SJCRH30 (cell line): ENCODE data around the gene TTYH2. TPM values are rescaled to one million over a fixed set of nuclear protein-coding genes. Genes with fewer than 3 reads are reported as not detected.
A peak's percentile ranks its signal among the peaks of the same experiment; 100 is the strongest.

Source experiments
- DNase-seq, 2 experiments: peaks; one replicate each; pipeline ENCODE4 v3.0.0-alpha.2; 2015 to 2020
- H3K27ac ChIP-seq: fragments of 250-450 bp; sonication (Bioruptor Pico); 2 replicates; pipeline ENCODE4 v1.5.1; 2020; ENCODE audit warnings: mild to moderate bottlenecking, moderate library complexity
- H3K27me3 ChIP-seq: fragments of 250-450 bp; sonication (Bioruptor Pico); 2 replicates; pipeline ENCODE4 v1.5.1; 2020; ENCODE audit warnings: mild to moderate bottlenecking, moderate library complexity
- H3K36me3 ChIP-seq: fragments of 250-450 bp; sonication (Bioruptor Pico); 2 replicates; pipeline ENCODE4 v1.5.1; 2020; ENCODE audit warnings: mild to moderate bottlenecking, moderate library complexity
- H3K4me1 ChIP-seq: fragments of 250-450 bp; sonication (Bioruptor Pico); 2 replicates; pipeline ENCODE4 v1.5.1; 2020; ENCODE audit warnings: mild to moderate bottlenecking, moderate library complexity
- H3K4me3 ChIP-seq: fragments of 250-450 bp; sonication (Bioruptor Pico); 2 replicates; pipeline ENCODE4 v1.5.1; 2020; ENCODE audit warnings: mild to moderate bottlenecking, moderate library complexity
- H3K9me3 ChIP-seq: fragments of 250-450 bp; sonication (Bioruptor Pico); replicated peaks from 2 replicates; pipeline ENCODE4 v1.5.1; 2020; ENCODE audit warnings: mild to moderate bottlenecking, moderate library complexity
- total RNA-seq: library from RNA; depleted of rRNA; stranded (reverse); fragments of >200 nt; shearing (Covaris generic); gene quantifications from 2 replicates; pipeline ENCODE4 v1.2.3, GENCODE V29; 2014; rRNA removed

TTYH2 gene
- total RNA-seq = 45.8 and 53.0 TPM in 2 replicates

GRCh38 chr17:74212913-74213791 is at the start of gene TTYH2:
TTYH2 (plus strand) TSS chr17:74213571; CDS start chr17:74213588, 17 bp downstream.
- H3K4me1 ChIP-seq = peaks cover 40% of the 10 kb centered on the region
- H3K36me3 ChIP-seq = peaks cover 31% of the 10 kb centered on the region
- peak within 1 kb of the TSS; percentile 73 for H3K4me3 ChIP-seq
- peak; percentile 94 to 96 for DNase-seq
- H3K27ac ChIP-seq = peak within 1 kb of the TSS; percentile 75
- no peaks in the 10 kb centered on the region for H3K27me3 ChIP-seq
- H3K9me3 ChIP-seq = no peaks in the 10 kb centered on the region

GRCh38 chr17:74163836-74164235 is 49.5 kb upstream of the TTYH2 start:
- H3K9me3 ChIP-seq = no peaks in the 10 kb centered on the region
- peaks cover 8% of the 10 kb centered on the region; the same call in 1 of the 2 replicates for H3K4me1 ChIP-seq
- DNase-seq = no peak
- no peaks in the 10 kb centered on the region for H3K36me3 ChIP-seq
- H3K4me3 ChIP-seq = no peak overlapping the region
- H3K27me3 ChIP-seq = no peaks in the 10 kb centered on the region
- no peak overlapping the region for H3K27ac ChIP-seq

GRCh38 chr17:74164446-74165045 is 48.8 kb upstream of the TTYH2 start:
- H3K36me3 ChIP-seq = no peaks in the 10 kb centered on the region
- DNase-seq = no peak
- no peaks in the 10 kb centered on the region for H3K27me3 ChIP-seq
- no peak overlapping the region for H3K27ac ChIP-seq
- peaks cover 8% of the 10 kb centered on the region; the same call in 1 of the 2 replicates for H3K4me1 ChIP-seq
- no peak overlapping the region for H3K4me3 ChIP-seq
- no peaks in the 10 kb centered on the region for H3K9me3 ChIP-seq

GRCh38 chr17:74165797-74166365 is 47.5 kb upstream of the TTYH2 start:
- DNase-seq = peak in 1 of 2 experiments; percentile 50
- H3K27me3 ChIP-seq = no peaks in the 10 kb centered on the region

GRCh38 chr17:74170924-74171323 is 42.4 kb upstream of the TTYH2 start:
- no peak for DNase-seq
- no peaks in the 10 kb centered on the region for H3K9me3 ChIP-seq
- no peak overlapping the region for H3K27ac ChIP-seq
- H3K4me3 ChIP-seq = no peak overlapping the region
- no peaks in the 10 kb centered on the region for H3K36me3 ChIP-seq
- no peaks in the 10 kb centered on the region for H3K4me1 ChIP-seq
- H3K27me3 ChIP-seq = no peaks in the 10 kb centered on the region

More at GRCh38 chr17:74165797-74166365, 47.5 kb upstream of the TTYH2 start:
- Histone ChIP-seq H3K4me1 (peaks cover 8% of the 10 kb centered on the region; the same call in 1 of the 2 replicates), H3K36me3 (no peaks in the 10 kb centered on the region), H3K4me3 (no peak overlapping the region), H3K9me3 (no peaks in the 10 kb centered on the region), H3K27ac (no peak overlapping the region)

- H3K27me3 ChIP-seq = no peaks in the 10 kb centered on the region
- no peaks in the 10 kb centered on the region for H3K4me1 ChIP-seq
- no peak overlapping the region for H3K4me3 ChIP-seq
- no peaks in the 10 kb centered on the region for H3K9me3 ChIP-seq
- H3K27ac ChIP-seq = no peak overlapping the region
- no peaks in the 10 kb centered on the region for H3K36me3 ChIP-seq
- DNase-seq = no peak
Measured at GRCh38 chr17:74172700-74173099, 40.7 kb upstream of the TTYH2 start.

- no peaks in the 10 kb centered on the region for H3K36me3 ChIP-seq
- H3K27me3 ChIP-seq = peaks cover 15% of the 10 kb centered on the region
- H3K4me3 ChIP-seq = no peak overlapping the region
- peak; percentile 70 to 91 for DNase-seq
- H3K27ac ChIP-seq = no peak overlapping the region
- no peaks in the 10 kb centered on the region for H3K4me1 ChIP-seq
- H3K9me3 ChIP-seq = no peaks in the 10 kb centered on the region
Measured at GRCh38 chr17:74176546-74177001, 36.8 kb upstream of the TTYH2 start.

- Histone ChIP-seq H3K4me1 (no peaks in the 10 kb centered on the region), H3K36me3 (no peaks in the 10 kb centered on the region), H3K4me3 (no peak overlapping the region), H3K27ac (no peak overlapping the region), H3K27me3 (peaks cover 15% of the 10 kb centered on the region), H3K9me3 (no peaks in the 10 kb centered on the region)
- no peak for DNase-seq
Measured at GRCh38 chr17:74177018-74177450, 36.3 kb upstream of the TTYH2 start.

- Histone ChIP-seq H3K4me3 (no peak overlapping the region), H3K4me1 (no peaks in the 10 kb centered on the region), H3K27ac (no peak overlapping the region), H3K9me3 (no peaks in the 10 kb centered on the region), H3K36me3 (no peaks in the 10 kb centered on the region), H3K27me3 (peaks cover 15% of the 10 kb centered on the region)
- no peak for DNase-seq
Measured at GRCh38 chr17:74179576-74179975, 33.8 kb upstream of the TTYH2 start.

GRCh38 chr17:74180336-74180735 is 33.0 kb upstream of the TTYH2 start:
- Histone ChIP-seq H3K27me3 (peaks cover 15% of the 10 kb centered on the region), H3K27ac (no peak overlapping the region), H3K4me3 (no peak overlapping the region), H3K9me3 (no peaks in the 10 kb centered on the region), H3K4me1 (no peaks in the 10 kb centered on the region), H3K36me3 (no peaks in the 10 kb centered on the region)
- DNase-seq = no peak

GRCh38 chr17:74181341-74181740 is 32.0 kb upstream of the TTYH2 start:
- no peak overlapping the region for H3K4me3 ChIP-seq
- H3K36me3 ChIP-seq = no peaks in the 10 kb centered on the region
- H3K27me3 ChIP-seq = peaks cover 15% of the 10 kb centered on the region
- no peaks in the 10 kb centered on the region for H3K4me1 ChIP-seq
- H3K9me3 ChIP-seq = no peaks in the 10 kb centered on the region
- H3K27ac ChIP-seq = no peak overlapping the region
- no peak for DNase-seq

- H3K27ac ChIP-seq = no peak overlapping the region
- H3K36me3 ChIP-seq = no peaks in the 10 kb centered on the region
- no peaks in the 10 kb centered on the region for H3K4me1 ChIP-seq
- no peak overlapping the region for H3K4me3 ChIP-seq
- H3K9me3 ChIP-seq = no peaks in the 10 kb centered on the region
- H3K27me3 ChIP-seq = peaks cover 16% of the 10 kb centered on the region
- no peak for DNase-seq
Measured at GRCh38 chr17:74182041-74182723, 31.2 kb upstream of the TTYH2 start.

GRCh38 chr17:74183411-74183810 is 30.0 kb upstream of the TTYH2 start:
- Histone ChIP-seq H3K4me3 (no peak overlapping the region), H3K36me3 (no peaks in the 10 kb centered on the region), H3K27me3 (peaks cover 18% of the 10 kb centered on the region), H3K27ac (no peak overlapping the region), H3K9me3 (no peaks in the 10 kb centered on the region), H3K4me1 (no peaks in the 10 kb centered on the region; the same call in 1 of the 2 replicates)
- DNase-seq = no peak

GRCh38 chr17:74185571-74186185 is 27.7 kb upstream of the TTYH2 start:
- no peak for DNase-seq
- H3K4me1 ChIP-seq = no peaks in the 10 kb centered on the region; the same call in 1 of the 2 replicates
- peaks cover 8% of the 10 kb centered on the region for H3K27me3 ChIP-seq

More at GRCh38 chr17:74185571-74186185, 27.7 kb upstream of the TTYH2 start:
- H3K9me3 ChIP-seq = no peaks in the 10 kb centered on the region
- H3K4me3 ChIP-seq = no peak overlapping the region
- no peak overlapping the region for H3K27ac ChIP-seq
- no peaks in the 10 kb centered on the region for H3K36me3 ChIP-seq
